HTERT RPE-1 (cell line): Measurements from ENCODE around the gene PKD2L2.
"Not testable (repeated sequence)": the region's sequence is repeated elsewhere in the genome, so short reads cannot be mapped to it uniquely, and the experiment has no call there.

Experiments used
- in situ Hi-C: fragments of 300-500 bp; cut with MboI; formaldehyde crosslinking; loops from 4 replicates; pipeline ENCODE4 v1.14.3; 2020; ENCODE audit warnings: low sequenced_read_pairs

Gene PKD2L2

DNA sequence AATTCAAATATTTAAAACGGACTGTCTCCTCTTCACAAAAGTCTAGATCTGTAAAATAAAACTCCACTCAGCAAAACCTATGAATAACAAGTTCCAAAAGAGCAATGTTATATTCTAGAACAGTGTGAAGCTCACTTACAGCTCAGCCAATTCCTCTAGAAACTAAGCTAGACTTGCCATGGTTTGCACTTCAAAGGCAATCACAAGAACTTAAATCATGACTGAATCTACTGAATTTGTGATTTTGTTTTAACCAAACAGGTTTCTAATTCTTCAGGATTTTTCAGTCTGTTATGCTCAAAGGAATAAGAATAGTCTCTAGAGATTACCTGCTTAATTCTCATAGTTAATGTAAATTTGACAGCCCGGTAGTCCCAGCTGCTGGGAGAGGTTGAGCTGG is 1.4 kb upstream of the PKD2L2 start:
- in situ Hi-C loops: no loop called here

- in situ Hi-C loops: no loop called here
Measured at GRCh38 chr5:137888466-137888862, 793 bp upstream of the PKD2L2 start.

- in situ Hi-C loops: no loop called here
Measured at GRCh38 chr5:137890845-137891244, 1.6 kb downstream of the PKD2L2 start.

GRCh38 chr5:137891849-137892248 is 2.6 kb downstream of the PKD2L2 start:
- in situ Hi-C loops: no loop called here

DNA sequence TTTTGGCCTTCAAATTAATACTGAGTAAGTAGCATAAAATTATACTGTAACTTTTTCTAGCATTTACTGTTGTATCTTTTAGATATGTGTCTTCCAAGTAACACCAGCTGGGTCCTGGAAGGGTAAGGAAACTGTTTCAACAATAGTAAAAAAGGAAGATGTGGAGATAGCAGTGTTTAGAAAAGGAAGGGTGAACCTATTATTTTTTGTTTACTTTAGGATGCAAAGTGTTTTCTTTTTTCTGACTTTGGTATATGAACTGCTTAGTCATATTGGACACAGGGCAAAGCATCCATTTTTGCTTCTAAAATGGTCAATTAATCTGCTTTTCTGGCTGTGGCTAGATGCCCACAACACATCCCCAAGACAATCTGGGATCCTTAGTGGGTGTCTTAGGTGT is 5.3 kb downstream of the PKD2L2 start:
- in situ Hi-C loops: no loop called here

GRCh38 chr5:137896560-137896959 is 7.3 kb downstream of the PKD2L2 start:
- in situ Hi-C loops: no loop called here

DNA sequence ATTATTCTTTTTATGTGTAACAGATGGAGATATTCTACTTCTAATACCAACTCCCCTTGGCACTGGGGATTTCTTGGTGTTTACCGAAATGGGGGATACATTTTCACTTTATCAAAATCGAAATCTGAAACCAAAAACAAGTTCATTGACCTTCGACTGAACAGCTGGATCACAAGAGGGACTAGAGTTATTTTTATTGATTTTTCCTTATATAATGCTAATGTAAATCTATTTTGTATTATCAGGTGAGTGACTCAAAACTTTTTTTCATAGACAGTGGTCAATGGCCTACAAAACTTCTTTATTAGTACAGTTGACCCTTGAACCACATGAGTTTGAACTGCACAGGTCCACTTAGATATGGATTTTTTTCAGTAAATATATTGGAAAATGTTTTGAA is 10.2 kb downstream of the PKD2L2 start:
- in situ Hi-C loops: no loop called here

GRCh38 chr5:137901011-137901817 is 12.0 kb downstream of the PKD2L2 start:
- in situ Hi-C loops: no loop called here

DNA sequence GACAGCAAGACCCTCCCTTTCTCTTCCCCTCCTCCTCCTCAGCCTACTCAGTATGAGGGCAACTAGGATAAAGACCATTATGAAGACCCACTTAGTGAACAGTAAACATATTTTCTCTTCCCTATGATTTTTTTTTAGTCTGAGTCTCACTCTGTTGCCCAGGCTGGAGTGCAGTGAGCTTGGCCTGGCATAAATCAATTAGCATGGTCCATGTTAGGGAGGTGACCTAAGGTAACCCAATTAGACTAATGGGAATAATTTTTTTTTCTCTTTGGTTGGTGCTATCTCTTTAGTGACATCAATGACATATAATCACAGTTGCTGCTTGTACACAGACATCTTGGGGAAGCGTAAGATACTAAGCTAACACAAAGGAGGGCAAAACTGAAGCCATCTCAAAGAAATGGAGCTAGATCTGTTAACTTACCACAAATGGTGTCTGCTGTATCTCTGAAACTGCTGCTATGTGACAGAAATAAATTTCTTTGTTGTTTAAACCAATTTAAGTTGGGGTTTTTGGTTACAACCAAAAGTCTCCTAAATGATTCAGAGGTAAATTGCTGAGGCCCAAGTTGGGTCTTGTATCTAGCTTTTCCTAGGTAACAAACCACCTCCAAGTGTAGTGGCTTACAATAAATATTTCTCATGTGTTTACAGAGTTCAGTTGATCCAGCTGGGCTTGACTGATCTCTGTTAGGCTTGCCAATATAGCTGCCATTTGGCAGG is 13.3 kb downstream of the PKD2L2 start:
- in situ Hi-C loops: no loop called here

- in situ Hi-C loops: no loop called here
Measured at GRCh38 chr5:137914758-137915157, 25.5 kb downstream of the PKD2L2 start.

DNA sequence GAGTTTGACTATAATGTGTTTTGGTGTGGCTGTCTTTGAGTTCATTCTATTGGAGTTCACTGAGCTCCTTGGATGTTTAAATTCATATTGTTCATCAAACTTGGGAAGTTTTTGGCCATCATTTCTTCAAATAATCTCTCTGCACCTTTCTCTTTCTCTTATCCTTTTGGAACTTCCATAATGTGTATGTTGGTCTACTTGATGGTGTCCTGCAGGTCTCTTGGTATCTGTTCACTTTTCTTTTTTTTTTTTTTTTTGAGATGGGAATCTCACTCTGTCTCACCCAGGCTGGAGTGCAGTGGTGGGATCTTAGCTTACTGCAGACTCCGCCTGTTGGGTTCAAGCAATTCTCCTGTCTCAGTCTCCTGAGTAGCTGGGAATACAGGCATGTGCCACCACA is 27.7 kb downstream of the PKD2L2 start:
- in situ Hi-C loops: no loop called here

DNA sequence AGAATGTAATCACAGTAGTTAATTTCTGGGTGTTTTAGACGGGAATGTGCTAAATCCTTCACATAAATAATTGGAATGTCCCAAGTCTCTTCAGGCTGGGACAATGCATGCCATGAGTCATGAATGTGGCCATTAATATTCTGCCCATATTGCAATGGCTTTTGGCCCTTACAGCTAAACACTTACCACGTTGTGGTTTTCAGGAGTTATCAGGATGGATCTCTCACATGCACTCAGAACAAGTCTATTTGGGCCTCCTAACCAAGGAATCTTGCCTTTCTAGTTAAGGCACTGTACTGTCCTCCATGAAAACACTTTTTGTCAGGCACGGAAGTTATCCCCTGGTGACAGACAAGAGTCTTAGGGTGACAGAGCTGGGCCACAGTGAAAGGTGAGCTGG is 32.7 kb downstream of the PKD2L2 start:
- in situ Hi-C loops: no loop called here

GRCh38 chr5:137923856-137924255 is 34.6 kb downstream of the PKD2L2 start:
- in situ Hi-C loops: no loop called here

DNA sequence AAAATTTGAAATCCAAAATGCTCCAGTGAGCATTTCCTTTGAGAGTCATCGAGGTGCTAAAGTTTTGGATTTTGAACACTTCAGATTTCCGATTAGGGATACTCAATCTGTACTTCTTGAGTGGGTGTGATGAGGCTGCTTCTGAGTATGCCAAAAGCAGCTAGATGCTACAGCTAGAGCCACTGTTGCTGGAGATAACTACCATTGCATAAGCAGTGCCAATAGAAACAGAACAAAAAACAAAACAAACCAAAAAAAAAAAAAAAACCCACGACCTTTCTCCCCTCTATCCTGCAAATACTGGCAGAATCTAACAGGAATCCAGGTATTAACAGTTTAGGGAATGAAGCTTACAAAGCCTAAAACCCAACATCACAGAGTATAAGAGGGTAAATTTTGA is 43.5 kb downstream of the PKD2L2 start:
- in situ Hi-C loops: no loop called here

- in situ Hi-C loops: no loop called here
Measured at GRCh38 chr5:137933491-137933911, 44.2 kb downstream of the PKD2L2 start.

DNA sequence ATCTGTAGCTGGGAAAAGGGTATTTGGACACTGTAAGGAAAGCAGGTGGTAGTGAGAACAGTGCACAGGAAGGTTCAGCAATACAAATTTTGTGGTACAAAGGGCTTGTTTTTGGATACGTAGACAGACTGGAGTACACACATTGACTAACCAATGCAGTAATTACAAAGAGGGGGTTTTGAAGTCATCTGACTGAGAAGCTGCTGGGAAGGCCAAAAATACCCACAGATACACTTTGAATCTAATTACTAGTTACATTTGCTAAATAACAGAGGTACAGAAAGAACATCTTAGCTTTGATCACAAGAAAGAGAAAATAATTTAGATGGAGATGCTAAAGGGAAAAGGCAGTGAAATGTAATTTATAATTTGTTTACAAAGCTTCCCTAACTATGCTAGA is 45.9 kb downstream of the PKD2L2 start:
- in situ Hi-C loops: no loop called here

- in situ Hi-C loops: no loop called here
Measured at GRCh38 chr5:137935694-137936093, 46.4 kb downstream of the PKD2L2 start.

DNA sequence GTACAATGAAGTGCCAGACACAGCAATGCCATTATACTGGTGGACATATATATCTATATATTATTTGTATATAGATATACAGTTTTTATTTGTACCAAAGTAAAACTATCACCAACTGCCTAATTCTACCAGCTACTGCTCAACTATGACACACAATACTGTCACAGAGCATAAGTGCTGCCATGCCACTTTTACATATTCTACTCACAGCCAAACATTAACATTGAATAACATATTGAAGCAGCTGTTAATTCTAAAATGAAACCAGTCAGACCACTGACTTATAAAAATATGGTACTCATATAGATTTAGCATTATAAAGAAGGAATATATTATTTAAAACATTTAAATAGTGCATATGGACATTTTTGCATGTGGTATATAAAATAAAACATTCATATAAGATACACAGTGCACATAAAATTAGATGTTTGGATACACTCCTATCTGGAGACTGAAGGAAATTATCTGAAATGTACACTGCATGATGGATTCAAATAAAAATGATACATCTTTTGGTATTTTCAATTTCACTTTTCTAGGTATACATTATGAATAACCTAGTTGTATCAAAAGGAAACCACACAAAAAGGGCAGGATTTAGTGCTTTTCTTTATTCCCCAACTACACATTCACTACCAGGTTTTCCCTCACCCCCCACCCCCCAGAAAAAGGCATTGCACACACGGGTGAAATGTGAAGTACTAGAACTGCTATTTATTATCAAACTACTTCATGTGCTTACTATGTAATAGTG is 48.9 kb downstream of the PKD2L2 start:
- in situ Hi-C loops: no loop called here

DNA sequence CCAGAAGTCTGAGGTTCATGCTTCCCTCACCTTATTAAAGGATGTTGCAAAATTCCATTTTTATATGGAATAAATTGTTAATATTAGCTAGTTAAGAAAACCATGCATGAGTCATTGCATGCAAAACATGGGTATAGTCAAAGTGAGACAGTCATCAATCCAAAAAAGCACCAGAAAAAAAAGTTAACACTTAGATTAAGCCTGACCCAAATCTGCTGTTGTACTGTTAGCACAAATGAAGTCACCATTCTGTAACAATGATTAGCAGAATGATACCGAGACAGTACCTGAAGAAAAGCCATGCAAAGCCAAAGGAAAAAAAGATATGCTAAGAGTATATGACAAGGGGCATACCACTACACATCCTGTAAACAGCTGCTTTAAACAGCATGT is 49.5 kb downstream of the PKD2L2 start:
- in situ Hi-C loops: no loop called here

DNA sequence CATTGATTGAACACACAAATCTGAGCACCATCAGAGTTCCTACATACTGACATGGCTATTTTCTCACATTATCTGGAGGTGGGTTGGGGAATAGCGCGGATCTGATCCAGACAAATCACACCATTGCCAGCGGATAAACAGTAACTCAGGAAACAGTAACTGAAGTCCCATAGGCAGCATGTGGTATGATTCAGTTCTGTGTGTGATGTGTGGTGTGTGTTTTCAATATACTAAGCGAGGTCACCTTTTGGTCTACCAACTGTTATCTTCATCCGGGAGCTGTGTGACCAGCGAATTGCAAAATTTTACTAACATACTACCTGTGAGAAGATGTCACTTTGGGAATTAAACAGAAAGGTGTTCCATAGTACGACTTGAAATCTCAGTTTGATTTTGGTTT is 50.1 kb downstream of the PKD2L2 start:
- in situ Hi-C loops: no loop called here

DNA sequence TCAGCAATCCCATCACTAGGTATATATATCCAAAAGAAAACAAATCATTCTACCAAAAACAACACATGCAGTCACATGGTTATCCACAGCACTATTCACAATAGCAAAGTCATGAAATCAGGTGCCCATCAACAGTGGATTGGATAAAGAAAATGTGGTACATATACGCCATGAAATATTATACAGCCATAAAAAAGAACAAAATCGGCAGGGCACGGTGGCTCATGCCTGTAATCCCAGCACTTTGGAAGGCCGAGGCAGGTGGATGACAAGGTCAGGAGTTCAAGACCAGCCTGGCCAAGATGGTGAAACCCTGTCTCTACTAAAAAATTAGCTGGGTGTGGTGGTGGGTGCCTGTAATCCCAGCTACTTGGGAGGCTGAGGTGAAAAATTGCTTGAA is 55.0 kb downstream of the PKD2L2 start:
- in situ Hi-C loops: not testable (repeated sequence)

DNA sequence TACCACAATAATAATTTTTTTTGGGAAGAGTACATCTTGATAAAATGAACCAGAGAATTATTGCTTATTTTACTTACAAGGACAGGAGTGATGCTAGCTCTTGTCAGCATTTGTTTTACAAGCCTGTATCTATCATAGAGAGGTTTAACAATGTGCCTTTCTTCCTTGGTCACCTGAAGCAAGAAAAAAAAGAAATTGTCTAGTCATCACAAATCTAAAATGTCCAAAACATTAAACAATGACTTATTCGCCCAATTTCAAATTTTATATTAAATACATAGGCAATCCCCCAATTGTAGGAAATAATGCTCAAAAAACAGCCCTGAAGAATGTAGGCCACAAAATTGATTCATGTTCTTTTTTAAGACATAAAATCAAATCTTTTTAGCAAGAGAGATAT is 56.6 kb downstream of the PKD2L2 start:
- in situ Hi-C loops: no loop called here
